ENCODE results near the gene TRAPPC3L. TPM values are rescaled to one million over a fixed set of nuclear protein-coding genes. Genes with fewer than 3 reads are reported as not detected.

Gene TRAPPC3L
- total and polyA plus RNA-seq, 9 of the 15 experiments (the other 6 are each of a cell fraction or from before 2014, with no cell fraction given): not detected

- ChIA-PET POLR2A (no interaction called here), CTCF (ENCODE audit: low intra/inter-chr PET ratio) (no interaction called here)
- Histone ChIP-seq H3K4me3 (no peak overlapping the region), H3K4me1 (replicated peaks in 1 of 2; ENCODE audit: control insufficient read depth in 2 of 2, insufficient read depth in 2 of 2, low read length in 2 of 2) (peaks cover 2 to 13% of the 10 kb centered on the region in 2 experiments; a peak in 3 of 5 replicates), H3K27me3 (ENCODE audit: control insufficient read depth in 2 of 2, insufficient read depth in 2 of 2, low read length in 2 of 2) (no peaks in the 10 kb centered on the region), H3K4me2 (ENCODE audit: insufficient read depth, low read length) (peak overlapping the region; percentile 3; the same call in 1 of the 2 replicates), H3K36me3 (ENCODE audit: control insufficient read depth, insufficient read depth, low read length) (no peaks in the 10 kb centered on the region), H4K20me1 (replicated peaks; ENCODE audit: control insufficient read depth, insufficient read depth, low read length) (no peaks in the 10 kb centered on the region), H3K9me3 (replicated peaks; ENCODE audit: control insufficient read depth, insufficient read depth, low read depth, low read length) (no peaks in the 10 kb centered on the region; the same call in 1 of the 2 replicates), H3K79me2 (ENCODE audit: control insufficient read depth, insufficient read depth, low read length) (no peaks in the 10 kb centered on the region), H3K9me1 (ENCODE audit: control insufficient read depth, insufficient read depth, low read length) (no peaks in the 10 kb centered on the region), H3K9ac (ENCODE audit: insufficient read depth in 1 of 2, low read depth in 2 of 2, low read length in 2 of 2) (no peak overlapping the region), H3K27ac (ENCODE audit: extremely low read depth, low read depth, low read length) (no peak overlapping the region), H2AFZ (ENCODE audit: low read depth, low read length) (no peak overlapping the region)
- peak in 1 of 4 experiments; percentile 48 for DNase-seq (ENCODE audit: extremely low read depth in 1 of 4, low spot score in 3 of 4)
- peak; percentile 65 for FAIRE-seq
- peak; percentile 65 for ATAC-seq
- BruUV-seq (replicated peaks): no TSS peak
- 0% methylated on average over 1 of the region's 1 CpG for WGBS (ENCODE audit: insufficient coverage, low coverage, missing lambda C conversion rate)
- in situ Hi-C loops (cut with MboI) (no loop called here), intact Hi-C loops (cut with micrococcal nuclease) (no loop called here)
- TF ChIP-seq SMARCA4 (IDR thresholded peaks at IDR 0.05) (peak; percentile 58; the same call in 1 of the 2 replicates), MEIS2 (IDR thresholded peaks at IDR 0.05; ENCODE audit: partially characterized antibody) (peak; percentile 39), TRIM24 (IDR thresholded peaks at IDR 0.05) (peak in 1 of 2 experiments; percentile 28; a peak in 1 of 4 replicates), CBFA2T3 (IDR thresholded peaks at IDR 0.05) (peak; percentile 63; the same call in 1 of the 2 replicates), TAL1 (IDR thresholded peaks at IDR 0.05) (peak; percentile 39; the same call in 1 of the 2 replicates), DPF2 (IDR thresholded peaks at IDR 0.05) (0 out of 2 replicates have a peak, but pooled peaks have one; percentile 48), TCF3 (CRISPR knock-in tag; IDR thresholded peaks at IDR 0.05) (peak; percentile 60), RNF2 (IDR thresholded peaks at IDR 0.05) (no peak), MNT (conservative IDR thresholded peaks at IDR 0.05) (0 out of 4 replicates have a peak, but pooled peaks of 1 of the 2 experiments have one; percentile 29), GATAD2B (IDR thresholded peaks at IDR 0.05; ENCODE audit: borderline replicate concordance) (0 out of 2 replicates have a peak, but pooled peaks have one; percentile 43), TEAD4 (IDR thresholded peaks at IDR 0.05; ENCODE audit: low read length) (peak; percentile 45; the same call in 1 of the 2 replicates), TEAD4 (CRISPR knock-in tag; IDR thresholded peaks at IDR 0.05; ENCODE audit: borderline replicate concordance) (no peak), RERE (CRISPR knock-in tag; IDR thresholded peaks at IDR 0.05; ENCODE audit: borderline replicate concordance) (no peak), FOXP1 (CRISPR knock-in tag; IDR thresholded peaks at IDR 0.05) (no peak)
Observed at GRCh38 chr6:116468293-116468692, 77.2 kb downstream of the TRAPPC3L start.
